Right kidney (tissue), 1 donor: ENCODE data around the gene RAB44.

Experiments used
- DNase-seq: peaks from one replicate; pipeline ENCODE4 v3.0.0-alpha.2; 2016

RAB44 gene

GRCh38 chr6:36776167-36776566 lies 78.5 kb downstream of the RAB44 start:
- DNase-seq: no peak

GRCh38 chr6:36777801-36778200 lies 80.2 kb downstream of the RAB44 start:
- no peak for DNase-seq

GRCh38 chr6:36779227-36779626 lies 81.6 kb downstream of the RAB44 start:
- no peak for DNase-seq

- DNase-seq: no peak
Observed at GRCh38 chr6:36780442-36781177, 83.0 kb downstream of the RAB44 start.

- DNase-seq: no peak
Observed at GRCh38 chr6:36781669-36782068, 84.0 kb downstream of the RAB44 start.
